Upper lobe of right lung (tissue), 1 donor: ENCODE results near the gene CD93. TPM values are rescaled to one million over a fixed set of nuclear protein-coding genes. Genes with fewer than 3 reads are reported as not detected.

ENCODE experiments used
- ATAC-seq: fragments of 200-7000 bp; cut with Tn5 transposase; one replicate; pipeline ENCODE4 v1.9.1; 2020; ENCODE audit warnings: mild to moderate bottlenecking, moderate library complexity
- DNase-seq: peaks from one replicate; pipeline ENCODE4 v3.0.0-alpha.2; 2020
- H3K27ac ChIP-seq: fragments of 200-600 bp; one replicate; pipeline ENCODE4 v1.8.0; 2022
- H3K27me3 ChIP-seq: fragments of 200-600 bp; one replicate; pipeline ENCODE4 v1.8.0; 2022; ENCODE audit warnings: mild to moderate bottlenecking
- H3K36me3 ChIP-seq: fragments of 200-600 bp; one replicate; pipeline ENCODE4 v1.8.0; 2022
- H3K4me1 ChIP-seq: fragments of 200-600 bp; one replicate; pipeline ENCODE4 v1.8.0; 2022
- H3K4me3 ChIP-seq: fragments of 200-600 bp; one replicate; pipeline ENCODE4 v1.8.0; 2022; ENCODE audit warnings: mild to moderate bottlenecking
- H3K9me3 ChIP-seq: fragments of 200-600 bp; one replicate; pipeline ENCODE4 v1.8.0; 2022
- intact Hi-C: fragments of 100-400 bp; cut with DNase I; formaldehyde crosslinking; loops from one replicate; pipeline ENCODE4 v1.11.0; 2022
- total RNA-seq: library from RNA; stranded (reverse); fragmentation: NEBNext Ultra II Directional; extraction: Animal tissue kit (Norgen Biotek cat#: 25700); gene quantifications from one replicate; pipeline ENCODE4 v1.2.1, GENCODE V29; 2021
- TF ChIP-seq, protein P1 (sequence below): fragments of 200-600 bp; IDR thresholded peaks from one replicate; pipeline ENCODE4 v1.8.0; 2022; ENCODE audit warnings: antibody characterized with exemption
- donor health status: DM: no; HTN: yes; CAD: no; lungs with severe emphysema.

The CD93 gene
- total RNA-seq, 1 donor from 2014 or later = 160 TPM

DNA sequence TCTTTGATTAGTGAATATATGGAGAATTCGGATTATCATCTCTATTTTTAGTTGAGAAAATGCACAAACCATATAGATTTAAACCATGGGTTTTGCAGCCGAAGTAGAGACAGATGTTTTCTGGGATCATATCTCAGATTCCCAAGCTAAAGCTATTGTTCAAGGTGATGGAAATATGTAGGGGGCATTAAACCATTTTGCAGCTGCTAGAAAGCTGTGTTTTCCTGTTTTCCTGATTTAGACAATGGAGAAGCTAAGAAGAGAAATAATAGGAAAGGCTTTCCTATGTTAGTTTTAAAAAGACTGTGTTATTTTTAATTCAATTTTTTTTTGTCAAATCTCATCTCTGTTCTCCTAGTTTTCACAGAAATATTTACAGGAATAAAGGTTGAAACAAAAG, 6.2 kb downstream of the CD93 start:
- intact Hi-C loops = no loop called here
- no peak for DNase-seq
- Histone ChIP-seq H3K36me3 (no peaks in the 10 kb centered on the region), H3K9me3 (no peaks in the 10 kb centered on the region), H3K27me3 (no peaks in the 10 kb centered on the region), H3K27ac (no peak overlapping the region), H3K4me1 (no peaks in the 10 kb centered on the region), H3K4me3 (no peak overlapping the region)
- no peak for ATAC-seq
- TF ChIP-seq, protein P1, sequence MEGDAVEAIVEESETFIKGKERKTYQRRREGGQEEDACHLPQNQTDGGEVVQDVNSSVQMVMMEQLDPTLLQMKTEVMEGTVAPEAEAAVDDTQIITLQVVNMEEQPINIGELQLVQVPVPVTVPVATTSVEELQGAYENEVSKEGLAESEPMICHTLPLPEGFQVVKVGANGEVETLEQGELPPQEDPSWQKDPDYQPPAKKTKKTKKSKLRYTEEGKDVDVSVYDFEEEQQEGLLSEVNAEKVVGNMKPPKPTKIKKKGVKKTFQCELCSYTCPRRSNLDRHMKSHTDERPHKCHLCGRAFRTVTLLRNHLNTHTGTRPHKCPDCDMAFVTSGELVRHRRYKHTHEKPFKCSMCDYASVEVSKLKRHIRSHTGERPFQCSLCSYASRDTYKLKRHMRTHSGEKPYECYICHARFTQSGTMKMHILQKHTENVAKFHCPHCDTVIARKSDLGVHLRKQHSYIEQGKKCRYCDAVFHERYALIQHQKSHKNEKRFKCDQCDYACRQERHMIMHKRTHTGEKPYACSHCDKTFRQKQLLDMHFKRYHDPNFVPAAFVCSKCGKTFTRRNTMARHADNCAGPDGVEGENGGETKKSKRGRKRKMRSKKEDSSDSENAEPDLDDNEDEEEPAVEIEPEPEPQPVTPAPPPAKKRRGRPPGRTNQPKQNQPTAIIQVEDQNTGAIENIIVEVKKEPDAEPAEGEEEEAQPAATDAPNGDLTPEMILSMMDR = no peak

DNA sequence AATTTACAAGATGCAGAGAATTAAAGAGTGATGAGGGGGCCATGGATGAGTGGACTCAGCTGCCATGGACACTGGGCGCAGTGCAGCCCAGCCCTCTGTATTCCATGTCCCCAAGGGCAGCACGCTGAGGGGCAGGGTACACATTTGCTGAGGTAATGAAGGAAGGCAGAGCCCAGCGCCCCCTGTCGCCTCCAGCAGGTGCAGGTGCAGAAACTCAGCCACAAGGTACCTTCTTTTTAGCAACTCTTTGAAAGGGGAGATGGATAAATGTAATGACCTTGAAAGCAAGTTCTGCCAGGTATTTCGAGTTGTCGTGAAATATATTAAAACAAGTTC, 7.1 kb downstream of the CD93 start:
- no peak overlapping the region for H3K4me3 ChIP-seq
- intact Hi-C loops = no loop called here
- no peaks in the 10 kb centered on the region for H3K36me3 ChIP-seq
- no peaks in the 10 kb centered on the region for H3K27me3 ChIP-seq
- H3K9me3 ChIP-seq = no peaks in the 10 kb centered on the region
- no peaks in the 10 kb centered on the region for H3K4me1 ChIP-seq
- DNase-seq (no peak), ATAC-seq (no peak)
- TF ChIP-seq, protein P1 = peak; percentile 10
- H3K27ac ChIP-seq = no peak overlapping the region

DNA sequence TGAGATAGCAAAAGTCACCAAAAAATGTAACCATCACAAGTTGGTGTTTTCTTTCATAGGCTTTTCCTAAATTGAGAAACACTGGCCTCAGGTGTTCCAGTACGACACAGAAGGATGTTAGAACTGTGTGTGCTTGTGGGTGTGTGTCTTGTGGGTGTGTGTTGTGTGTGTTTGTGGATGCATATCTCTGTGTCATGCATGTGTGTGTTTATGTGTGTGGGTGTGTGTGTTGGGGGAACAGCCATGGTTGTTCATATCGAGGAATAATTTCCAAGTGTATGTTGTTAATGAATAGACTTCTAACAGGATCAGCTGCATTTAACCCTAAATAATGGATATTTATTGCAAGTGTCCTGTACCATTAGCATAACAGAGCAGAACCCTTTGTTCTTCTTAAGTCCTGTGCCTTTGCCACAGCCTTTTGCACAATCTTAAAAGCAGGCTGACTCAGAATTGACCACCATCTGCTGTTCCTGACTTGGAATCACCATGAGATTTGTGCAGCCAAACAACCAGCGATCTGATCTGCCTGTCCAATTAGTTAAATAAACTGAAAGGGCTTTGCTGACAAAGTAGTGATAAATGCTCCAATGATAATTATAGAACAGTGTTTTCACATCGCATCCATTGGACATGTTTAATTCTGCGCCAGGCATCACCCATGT, 7.6 kb downstream of the CD93 start:
- no peaks in the 10 kb centered on the region for H3K36me3 ChIP-seq
- intact Hi-C loops = no loop called here
- no peaks in the 10 kb centered on the region for H3K27me3 ChIP-seq
- TF ChIP-seq, protein P1 = no peak
- DNase-seq (no peak), ATAC-seq (no peak)
- no peaks in the 10 kb centered on the region for H3K4me1 ChIP-seq
- H3K9me3 ChIP-seq = no peaks in the 10 kb centered on the region
- H3K4me3 ChIP-seq = no peak overlapping the region
- H3K27ac ChIP-seq = no peak overlapping the region

DNA sequence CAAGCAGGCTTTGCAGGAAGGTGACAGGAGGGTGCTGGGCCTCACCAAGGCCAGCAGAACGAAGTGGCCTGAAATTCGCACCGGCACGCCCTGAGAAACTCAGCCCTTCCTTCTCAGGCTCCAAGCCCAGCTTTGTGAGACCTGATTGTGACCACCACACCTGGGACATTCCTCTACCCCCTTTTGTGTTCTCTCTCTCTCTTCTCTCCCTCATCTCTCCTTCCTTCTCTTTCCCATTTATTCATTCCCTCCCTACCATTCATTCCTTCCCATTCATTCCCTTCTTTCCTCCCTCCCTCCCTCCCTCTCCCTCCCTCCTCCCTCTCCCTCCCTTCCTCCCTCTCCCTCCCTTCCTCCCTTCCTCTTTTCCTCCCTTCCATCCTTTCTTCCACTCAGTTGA, 8.8 kb downstream of the CD93 start:
- DNase-seq (no peak), ATAC-seq (no peak)
- intact Hi-C loops = no loop called here
- TF ChIP-seq, protein P1 = no peak
- H3K27me3 ChIP-seq = no peaks in the 10 kb centered on the region
- H3K9me3 ChIP-seq = no peaks in the 10 kb centered on the region
- no peak overlapping the region for H3K27ac ChIP-seq
- H3K36me3 ChIP-seq = no peaks in the 10 kb centered on the region
- no peak overlapping the region for H3K4me3 ChIP-seq
- no peaks in the 10 kb centered on the region for H3K4me1 ChIP-seq

DNA sequence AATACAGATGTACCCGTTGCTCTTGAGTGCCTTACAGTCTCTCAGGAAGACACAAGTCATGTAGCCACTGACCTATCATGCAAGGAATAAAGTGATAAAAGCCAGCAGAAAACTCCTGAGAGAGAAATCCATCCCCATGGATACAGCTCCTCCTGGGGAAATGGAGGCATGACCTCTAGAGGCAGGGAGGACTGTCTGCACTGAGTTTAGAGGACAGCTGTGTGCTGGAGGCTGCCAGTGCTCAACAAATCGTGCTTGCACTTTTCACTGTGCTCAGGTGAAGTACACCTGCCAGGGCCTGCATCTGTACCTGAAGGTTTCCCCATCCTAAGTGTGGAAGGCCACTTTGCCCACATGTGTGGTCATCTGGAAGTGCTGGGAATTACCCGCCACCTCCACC, 12.1 kb downstream of the CD93 start:
- Histone ChIP-seq H3K36me3 (no peaks in the 10 kb centered on the region), H3K4me1 (no peaks in the 10 kb centered on the region), H3K4me3 (no peak overlapping the region), H3K9me3 (no peaks in the 10 kb centered on the region), H3K27ac (no peak overlapping the region), H3K27me3 (no peaks in the 10 kb centered on the region)
- TF ChIP-seq, protein P1 = no peak
- intact Hi-C loops = no loop called here
- peak; percentile 16 for ATAC-seq
- DNase-seq = no peak
